Fibroblast of skin of back (primary cell): Measurements from ENCODE around the gene TIMP2.
A peak's percentile ranks its signal among the peaks of the same experiment; 100 is the strongest.

Source experiments
- DNase-seq: peaks from one replicate; pipeline ENCODE4 v3.0.0-alpha.2; 2013

The TIMP2 gene

DNA sequence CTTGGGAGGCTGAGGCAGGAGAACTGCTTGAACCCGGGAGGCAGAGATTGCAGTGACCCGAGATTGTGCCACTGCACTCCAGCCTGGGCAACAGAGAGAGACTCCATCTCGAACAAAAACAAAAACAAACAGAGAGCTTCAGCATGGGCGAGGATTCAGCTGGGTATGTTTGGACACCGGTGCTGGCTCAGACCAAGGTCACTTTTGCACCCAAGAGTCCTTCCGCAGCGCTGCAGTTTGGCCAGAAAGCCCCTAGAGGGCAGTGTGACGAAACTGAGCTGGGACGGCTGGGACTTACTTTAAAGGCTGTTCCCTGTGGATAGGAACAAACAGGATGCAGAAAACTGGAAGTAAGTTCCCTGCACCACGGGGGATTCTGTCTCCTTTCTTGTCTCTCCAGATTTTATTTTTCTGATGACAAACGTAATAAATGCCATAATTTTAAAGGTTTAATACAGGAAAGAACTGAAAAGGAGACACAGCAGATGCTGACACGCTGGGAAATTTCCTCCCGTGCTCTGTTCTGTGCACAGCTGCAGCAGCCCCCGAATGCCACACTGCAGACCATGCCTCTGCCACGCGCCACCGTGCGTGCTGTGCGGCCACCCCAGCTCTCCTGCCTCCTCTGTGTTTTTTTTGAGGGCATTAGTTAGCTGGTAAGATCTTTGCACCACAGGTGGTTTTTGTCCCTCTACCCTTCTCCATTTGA is 59.4 kb downstream of the TIMP2 start:
- peak; percentile 74 for DNase-seq

DNA sequence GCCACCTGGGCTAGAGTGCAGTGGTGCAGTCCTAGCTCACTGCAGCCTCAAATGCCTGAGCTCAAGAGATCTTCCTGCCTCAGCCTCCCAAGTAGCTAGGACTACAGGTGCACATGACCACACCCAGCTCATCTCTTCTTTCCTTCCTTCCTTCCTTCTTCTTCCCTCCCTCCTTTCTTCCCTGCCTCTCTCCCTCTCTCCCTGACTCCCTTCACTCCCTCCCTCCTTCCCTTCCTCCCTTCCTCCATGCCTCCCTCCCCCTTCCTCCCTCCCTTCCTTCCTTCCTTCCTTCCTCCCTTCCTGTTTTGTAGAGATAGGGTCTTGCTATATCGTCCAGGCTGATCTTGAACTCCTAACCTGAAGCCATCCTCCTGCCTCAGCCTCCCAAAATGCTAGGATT is 61.1 kb downstream of the TIMP2 start:
- no peak for DNase-seq

DNA sequence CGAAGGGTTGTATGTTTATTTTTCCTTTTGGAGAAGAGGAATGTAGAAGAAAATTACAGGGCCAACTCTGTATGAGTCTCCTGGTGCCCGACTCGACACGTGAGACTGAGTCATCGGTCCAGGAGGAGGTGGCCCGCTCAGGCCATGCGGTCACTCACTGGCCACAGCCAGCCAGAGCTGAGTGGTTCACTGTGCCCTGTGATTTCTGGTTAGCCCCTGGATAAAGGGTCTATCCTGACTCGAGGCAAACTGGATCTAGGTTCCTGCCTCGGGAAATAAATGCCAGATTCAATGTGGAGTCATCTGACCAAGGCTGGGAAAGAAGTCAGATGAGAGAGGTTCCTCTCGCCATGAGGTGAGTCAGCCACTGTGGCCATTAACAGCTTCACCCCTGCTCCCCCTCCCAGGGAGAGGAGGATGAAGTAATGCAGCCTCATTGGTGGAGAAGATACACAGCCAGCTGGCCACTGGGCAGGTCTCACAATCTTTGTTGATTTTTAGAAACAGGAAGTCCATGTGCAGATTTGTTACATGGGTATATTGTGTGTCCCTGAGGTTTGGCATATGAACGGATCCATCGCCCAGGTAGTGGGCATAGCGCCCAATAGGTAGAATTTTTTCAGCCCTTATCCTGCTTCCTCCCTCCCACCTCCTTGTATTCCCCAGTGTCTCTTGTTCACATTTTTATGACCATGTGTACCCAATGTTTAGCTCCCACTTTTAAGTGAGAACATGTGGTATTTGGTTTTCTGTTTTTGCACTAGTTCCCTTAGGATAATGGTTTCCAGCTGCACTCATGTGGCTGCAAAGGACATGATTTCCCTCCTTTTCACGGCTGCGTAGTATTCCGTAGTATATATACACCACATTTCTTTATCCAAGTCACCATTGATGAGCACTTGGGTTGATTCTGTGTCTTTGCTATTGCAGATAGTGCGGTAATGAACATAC is 62.8 kb downstream of the TIMP2 start:
- peak; percentile 98 for DNase-seq

DNA sequence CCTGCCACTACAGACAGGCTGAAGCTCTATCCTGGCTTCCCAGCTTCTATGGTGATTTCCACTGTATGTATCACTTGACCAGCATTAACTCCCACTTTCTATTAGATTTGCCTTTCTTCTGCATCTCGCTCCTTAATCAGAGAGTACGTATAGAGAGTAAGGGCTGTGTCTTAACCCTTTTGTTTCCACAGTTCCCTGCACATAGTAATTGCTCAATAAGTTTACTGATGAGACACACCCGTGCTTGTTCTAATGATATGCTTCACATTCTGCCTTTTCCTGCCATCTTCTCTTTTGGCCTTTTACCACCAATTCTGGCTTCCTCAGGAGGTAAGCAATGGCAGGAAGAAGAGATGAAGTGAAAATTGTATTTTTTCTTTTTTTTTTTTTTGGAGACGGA is 64.0 kb downstream of the TIMP2 start:
- DNase-seq = no peak

DNA sequence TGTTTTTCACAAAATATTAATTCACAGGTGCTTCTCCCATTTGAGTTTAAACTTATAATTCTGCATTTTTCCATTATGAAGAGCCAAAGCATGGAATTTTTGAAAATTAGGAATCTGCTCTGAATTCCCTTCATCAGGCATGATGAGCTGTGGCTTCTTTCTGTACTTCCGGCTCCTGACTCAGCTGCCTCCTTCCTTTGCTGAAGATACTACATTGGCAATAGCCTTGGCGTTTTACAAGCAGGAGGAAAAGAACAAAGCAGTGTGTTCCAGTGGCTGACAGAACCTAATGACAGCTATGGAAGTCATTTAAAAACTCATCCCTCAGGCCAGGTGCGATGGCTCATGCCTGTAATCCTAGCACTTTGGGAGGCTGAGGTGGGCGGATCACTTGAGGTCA is 66.1 kb downstream of the TIMP2 start:
- DNase-seq = no peak

DNA sequence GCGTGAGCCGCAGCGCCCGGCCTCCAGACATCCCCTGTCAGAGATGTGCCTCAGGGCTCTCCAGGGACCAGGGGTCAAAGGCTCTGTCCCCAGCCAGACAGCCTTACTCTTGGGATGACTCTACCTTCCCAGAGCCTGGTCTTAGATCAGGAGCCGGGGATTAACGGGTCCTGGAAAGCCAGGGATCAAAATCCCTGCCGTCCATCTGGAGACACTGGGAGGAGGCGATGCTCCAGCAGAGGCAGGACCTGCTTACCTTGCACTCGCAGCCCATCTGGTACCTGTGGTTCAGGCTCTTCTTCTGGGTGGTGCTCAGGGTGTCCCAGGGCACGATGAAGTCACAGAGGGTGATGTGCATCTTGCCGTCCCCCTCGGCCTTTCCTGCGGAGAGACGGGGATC is 67.9 kb downstream of the TIMP2 start:
- DNase-seq = no peak

DNA sequence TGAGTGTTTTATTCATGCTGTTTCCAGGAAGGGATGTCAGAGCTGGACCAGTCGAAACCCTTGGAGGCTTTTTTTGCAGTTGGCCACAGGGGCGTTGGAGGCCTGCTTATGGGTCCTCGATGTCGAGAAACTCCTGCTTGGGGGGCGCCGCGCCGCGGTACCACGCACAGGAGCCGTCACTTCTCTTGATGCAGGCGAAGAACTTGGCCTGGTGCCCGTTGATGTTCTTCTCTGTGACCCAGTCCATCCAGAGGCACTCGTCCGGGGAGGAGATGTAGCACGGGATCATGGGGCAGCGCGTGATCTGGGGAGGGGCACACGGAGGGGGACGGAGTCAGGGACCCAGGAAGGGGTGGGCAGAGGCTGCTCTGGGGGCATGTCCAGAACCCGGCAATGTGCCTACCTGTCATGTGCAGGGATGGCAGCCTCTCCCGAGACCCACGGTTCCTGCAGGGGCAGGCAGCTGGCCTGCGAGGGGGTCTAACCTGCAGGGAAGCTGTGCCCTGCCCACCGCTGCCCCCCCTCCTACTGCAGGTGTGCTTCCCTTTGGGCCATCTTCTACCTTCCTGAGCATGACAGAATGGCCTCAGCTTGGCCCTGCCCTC is 69.5 kb downstream of the TIMP2 start:
- DNase-seq = no peak

DNA sequence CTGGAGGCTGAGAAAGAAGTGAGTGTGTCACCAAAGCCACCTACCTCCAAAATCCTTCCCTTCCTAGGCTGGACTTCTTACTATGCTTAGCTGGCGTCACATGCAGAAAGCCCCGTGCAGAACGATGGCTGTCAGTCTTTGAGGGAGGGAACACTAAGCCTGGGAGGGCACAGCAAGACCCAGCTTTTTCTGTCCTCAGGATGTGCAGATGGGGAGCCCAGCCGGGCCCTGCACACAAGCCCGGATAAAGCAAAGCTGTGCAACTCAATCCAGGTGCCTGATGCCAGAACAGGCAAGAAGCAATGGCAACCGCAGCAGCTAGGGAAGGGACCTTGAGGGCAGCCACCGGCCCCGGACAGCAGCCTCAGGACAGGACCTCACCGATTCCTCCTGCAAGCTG is 70.7 kb downstream of the TIMP2 start:
- DNase-seq = no peak

DNA sequence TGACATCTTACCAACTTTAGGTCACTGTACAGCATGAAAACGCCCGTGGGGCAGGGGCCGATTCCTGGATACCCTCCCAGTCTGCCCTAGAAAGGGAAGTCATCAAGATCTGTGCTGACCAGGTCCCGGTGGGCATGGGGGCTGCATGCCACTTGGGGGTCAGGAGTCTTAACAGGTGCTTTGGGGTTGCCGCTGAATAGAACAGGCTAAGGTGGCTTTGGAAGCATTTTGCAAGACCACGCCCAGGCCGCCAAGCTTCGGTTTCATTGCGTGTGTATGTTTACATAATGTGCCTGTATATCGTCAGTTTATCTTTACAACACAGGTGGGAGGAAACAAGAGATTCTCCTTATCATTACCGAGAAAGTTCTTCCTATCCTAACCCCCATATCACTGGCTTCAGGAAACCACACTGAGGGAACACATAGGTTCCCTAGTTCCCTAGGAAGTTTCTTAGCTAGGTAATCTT is 71.2 kb downstream of the TIMP2 start:
- no peak for DNase-seq

DNA sequence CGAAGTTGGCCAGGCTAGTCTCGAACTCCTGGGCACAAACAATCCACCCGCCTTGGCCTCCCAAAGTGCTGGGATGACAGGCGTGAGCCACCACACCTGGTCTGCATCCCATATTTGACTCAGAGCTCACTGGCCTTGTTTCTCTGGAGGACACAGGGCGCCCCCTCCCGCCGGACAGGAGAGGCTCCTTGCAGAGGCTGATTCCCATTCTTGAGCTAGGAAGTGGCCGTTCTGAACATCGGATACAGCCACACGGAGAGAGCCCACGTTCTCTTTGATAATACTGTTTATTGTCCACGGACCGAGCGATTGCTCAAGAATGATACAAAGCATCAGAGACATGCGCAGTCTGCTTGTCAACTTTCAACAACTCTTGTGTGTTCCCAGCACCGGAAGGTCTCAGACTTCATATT is 72.5 kb downstream of the TIMP2 start:
- no peak for DNase-seq

DNA sequence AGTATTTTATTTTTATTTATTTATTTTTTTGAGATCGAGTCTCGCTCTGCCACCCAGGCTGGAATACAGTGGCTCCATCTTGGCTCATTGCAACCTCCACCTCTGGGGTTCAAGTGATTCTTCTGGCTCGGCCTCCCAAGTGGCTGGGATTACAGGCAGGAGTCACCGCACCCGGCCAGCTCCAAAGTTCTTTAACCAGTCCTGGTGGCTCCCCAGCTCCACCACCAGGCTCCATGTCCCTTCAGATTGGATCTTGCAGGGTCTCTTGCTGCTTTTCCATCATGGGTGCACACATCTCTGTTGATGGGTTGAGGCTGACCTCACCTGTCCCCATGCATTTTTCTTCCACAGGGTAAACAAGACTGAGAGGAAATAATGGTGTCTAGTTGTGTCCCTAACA is 76.2 kb downstream of the TIMP2 start:
- DNase-seq = no peak

DNA sequence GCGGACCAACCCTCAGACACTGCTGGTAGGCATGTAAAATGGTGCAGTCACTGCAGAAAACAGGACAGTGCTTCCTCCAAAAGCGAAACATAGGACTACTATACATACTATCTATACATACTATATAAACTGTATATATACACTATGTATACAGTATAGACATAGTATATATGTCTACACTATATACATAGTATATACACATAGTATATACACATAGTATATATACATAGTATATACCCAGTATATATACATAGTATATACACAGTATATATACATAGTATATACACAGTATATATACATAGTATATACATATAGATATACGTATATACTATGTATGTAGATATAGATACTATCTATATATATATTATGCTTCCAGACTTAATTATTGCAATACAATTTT is 78.1 kb downstream of the TIMP2 start:
- DNase-seq = no peak

DNA sequence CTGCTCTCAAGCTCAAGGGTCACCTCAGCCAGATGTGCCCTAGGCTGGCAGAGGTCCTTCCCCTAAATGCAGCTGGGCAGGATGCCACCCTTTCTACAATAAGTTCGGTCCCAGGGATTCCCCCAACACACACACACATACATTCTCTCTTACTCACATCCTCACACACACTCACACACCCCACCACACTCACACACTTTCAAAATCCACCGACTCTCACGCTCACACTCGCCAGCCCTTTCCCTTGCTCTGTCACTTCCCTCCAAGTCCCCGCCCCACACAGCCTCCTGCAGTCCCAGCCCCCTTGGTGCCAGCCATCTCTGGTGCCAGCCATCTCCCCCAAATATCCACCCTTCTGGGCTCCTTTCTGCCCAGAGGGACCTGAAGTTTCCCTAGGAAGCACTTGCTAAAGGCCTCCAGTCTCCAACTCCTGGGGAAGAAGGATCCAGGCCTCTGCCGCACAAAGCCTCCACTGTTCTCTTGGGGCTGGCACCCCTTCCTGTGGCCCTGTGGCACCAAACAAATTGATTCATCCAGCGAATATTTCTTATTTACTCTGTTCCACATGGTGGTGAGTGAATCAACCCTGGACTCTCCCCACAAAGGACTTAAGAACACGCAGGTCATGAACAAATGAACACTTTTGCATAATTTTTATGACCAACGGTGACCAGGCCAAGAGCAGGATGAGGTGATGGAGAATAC is 80.7 kb downstream of the TIMP2 start:
- DNase-seq = peak; percentile 15

DNA sequence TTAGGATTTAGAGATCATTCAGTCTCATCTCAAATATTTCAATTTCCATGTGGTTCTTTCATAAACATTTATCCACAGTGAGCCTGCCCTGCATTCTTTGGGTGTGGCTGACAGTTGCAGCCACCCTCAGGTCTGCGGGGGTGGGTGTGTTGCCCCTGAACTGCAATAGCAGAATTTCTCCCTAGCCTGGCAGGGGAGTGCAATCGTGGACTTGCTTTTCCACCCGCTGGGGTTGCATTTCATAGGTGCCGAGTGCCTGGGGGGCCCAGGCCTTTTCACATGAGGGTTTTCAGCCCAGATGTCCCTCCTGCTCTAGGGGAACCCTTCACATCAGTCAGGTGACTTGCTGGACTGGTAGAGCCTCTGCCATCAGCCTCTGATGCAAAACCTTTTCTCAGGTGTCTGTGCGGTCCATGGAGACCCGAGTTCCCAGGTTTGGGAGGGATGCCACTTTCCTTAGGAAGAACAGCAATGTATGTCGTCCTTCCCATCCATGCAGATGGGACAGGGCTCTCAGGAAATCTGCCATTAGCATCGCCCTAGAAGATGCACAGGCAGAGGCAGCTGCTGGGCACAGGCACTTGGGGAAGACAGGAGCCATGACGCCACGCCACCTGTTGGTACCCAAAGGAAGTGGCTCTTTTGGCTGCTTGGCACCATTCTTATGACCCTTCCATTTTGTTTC is 82.2 kb downstream of the TIMP2 start:
- DNase-seq = peak; percentile 31

DNA sequence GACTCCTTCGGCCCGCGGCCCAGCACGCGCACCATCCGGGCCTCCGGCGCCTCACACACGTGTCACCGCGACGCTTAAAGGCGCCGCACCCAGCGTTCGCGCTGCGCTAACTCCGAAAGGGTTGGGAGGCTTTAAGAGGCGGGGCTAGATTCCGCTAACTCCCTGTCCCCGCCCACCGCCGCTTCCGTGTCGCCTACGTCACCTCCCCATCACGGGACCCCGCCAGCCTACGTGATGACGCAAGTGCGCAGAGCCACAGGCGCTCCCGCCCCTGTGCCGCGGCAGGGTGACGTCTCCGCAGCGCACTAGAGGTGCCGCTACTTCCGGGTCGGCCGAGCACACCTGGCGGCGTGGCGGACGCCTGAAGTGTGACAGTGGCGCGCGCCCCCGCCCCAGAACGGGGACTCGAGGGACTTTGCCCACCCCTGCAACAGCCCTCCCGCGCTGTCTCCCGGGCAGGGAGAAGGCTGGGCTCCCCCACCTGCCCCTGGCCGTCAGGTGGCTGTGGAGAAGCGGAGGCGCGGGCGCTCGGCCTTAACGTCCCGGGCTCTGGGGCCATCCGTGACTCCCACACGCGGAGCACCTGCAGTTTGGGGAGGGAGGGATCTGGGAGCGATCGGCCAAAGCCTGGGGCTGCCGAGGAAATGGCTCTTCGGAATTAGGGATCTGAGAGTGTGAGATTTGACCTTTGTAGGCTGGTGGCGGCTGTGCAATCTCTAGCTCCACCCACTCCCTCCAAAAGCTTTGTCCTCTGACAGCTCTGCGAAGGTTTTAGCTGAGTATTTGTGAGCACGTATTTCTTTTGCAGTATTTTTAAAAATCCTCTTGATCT is 84.2 kb downstream of the TIMP2 start, which contains the start of gene USP36:
TSS of gene USP36 (minus strand) at position 35 of the 832 bp plus-strand sequence. CDS start 4,451 bp downstream, outside the sequence.
- peak; percentile 98 for DNase-seq

DNA sequence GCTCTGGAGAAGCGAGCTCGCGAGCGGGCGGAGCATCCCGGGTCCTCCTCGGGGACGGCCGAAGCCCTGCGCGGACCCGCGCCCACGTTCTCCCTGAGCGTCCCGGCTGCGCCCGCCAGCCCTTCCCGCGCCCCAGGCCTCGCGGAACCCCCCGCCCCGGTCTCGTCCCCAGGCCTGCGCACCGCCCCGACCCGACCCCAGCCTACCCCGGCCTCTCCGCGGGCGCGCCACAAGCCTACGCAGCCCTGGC is 84.7 kb downstream of the TIMP2 start:
- no peak for DNase-seq

DNA sequence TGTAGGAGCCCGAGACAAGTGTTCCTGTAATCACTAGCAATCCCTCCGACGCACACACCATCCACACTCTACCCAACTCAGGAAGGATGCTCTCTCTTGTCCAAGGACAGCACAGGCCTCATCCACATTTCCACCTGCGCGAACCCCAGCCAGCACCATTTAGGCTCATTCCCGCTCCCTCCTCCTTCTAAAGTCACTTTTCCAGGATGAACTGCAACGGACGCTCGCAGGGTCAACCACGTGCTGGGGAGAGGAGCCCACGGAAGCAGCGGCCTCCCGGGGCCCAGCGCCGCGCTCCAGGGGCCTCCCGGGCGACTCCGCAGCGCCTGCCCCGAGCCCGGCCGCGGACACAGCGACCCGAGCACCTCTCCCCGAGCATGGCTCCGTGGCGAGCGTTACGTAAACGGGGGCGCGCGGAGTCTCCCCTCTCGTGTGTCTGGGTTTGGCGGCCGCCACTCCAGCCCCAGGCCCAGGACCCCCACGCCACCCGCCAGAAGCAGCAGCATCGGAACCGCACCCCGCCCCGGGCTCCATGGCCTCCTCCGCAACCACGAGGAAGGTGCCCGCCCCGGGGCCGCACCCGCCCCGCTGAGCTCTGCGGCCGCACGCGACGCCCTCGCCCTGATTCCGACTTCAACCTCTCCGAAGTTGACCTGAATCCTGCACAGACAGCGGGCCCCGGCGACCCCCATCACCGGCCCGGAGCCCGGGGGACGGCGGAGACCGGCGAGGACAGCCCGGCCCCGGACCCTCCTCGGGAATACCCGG is 85.2 kb downstream of the TIMP2 start:
- DNase-seq = peak; percentile 18

DNA sequence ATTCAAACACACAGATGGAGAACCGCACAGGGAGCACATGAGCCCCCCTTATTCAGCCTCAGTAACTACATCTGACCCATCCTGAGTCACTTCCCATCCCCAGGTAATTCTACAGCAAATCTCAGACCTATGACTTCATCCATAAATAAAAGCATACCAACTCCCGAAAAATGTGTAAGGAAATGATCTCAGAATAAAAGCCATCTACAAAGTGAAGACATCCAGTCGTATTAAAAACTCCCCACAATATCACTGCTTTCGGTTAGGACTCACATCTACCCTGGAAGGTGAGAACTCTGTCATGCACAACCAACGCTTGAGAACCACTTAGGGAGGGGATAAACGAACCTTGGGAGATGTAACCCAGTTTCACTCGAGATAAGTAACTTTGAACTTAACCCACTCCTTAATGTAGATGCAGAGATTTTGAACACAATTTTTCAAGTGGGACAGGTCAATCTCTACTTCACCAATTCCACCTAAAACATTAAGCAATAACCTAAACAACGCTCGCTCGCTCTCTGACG is 85.9 kb downstream of the TIMP2 start:
- peak; percentile 37 for DNase-seq

DNA sequence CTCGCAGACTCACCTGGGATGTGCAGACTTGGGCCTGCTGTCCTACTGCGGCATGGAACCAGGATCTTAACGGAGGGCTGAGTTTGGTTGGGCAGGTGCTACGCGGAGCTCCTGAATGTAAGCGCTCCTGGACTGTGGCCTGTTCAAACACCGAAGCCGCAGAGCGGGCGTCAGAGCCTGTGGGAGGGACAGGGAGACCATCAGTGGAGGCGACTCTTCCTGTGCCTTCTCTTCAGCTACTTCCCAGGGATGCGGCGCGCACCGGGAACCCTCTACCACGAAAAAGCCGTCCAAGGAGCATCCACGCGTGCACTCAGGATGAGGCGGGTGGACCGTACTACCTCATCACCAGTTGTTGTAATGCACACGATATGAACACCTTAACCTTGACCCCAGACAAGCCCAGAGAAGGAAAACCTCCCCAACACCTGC is 86.6 kb downstream of the TIMP2 start:
- no peak for DNase-seq

DNA sequence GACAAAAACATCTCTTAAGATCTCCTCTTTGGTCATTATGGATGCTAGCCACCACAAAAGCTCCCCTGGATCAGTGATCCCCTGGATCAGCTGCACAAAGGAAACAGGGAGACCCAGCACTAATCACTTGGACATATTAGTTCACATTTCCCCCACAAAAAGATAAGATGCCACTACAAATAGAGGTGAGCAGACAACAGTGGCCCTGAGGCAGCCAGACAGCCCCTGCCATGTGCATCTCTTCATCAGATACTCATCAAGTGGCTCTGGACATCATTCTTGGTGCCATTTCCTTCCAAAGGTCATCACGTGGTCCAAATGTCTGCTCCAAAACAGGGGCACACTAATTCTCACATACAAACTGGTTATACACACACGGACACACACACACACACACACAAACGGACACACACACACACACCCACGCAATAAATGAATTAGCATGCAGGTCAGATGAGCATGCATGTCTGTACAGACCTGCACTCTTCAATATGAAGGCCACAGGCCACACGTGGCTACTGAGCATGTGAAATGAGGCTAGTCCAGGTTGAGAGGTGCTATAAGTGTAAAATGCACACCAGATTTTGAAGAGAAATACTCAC is 88.7 kb downstream of the TIMP2 start:
- no peak for DNase-seq
